Body of pancreas (tissue), 4 donors: ENCODE measurements around the gene PAGE5.

Experiments used
- POLR2A ChIP-seq, 3 donors: fragments of 450-650 bp; IDR thresholded peaks; one replicate each; pipeline ENCODE4 v1.6.1; 2016; ENCODE audit warnings: antibody characterized with exemption in 3 of 3, mild to moderate bottlenecking in 2 of 3
- TF ChIP-seq, protein P1 (sequence below), 7 experiments: fragments of 450-650 bp in 4 of 7; fragments of 200-600 bp in 3 of 7; sonication (generic) in 3 of 7; IDR thresholded peaks; one replicate each; pipeline ENCODE4 v1.5.1; 2016 to 2019; ENCODE audit warnings: antibody characterized with exemption in 7 of 7

DNA sequence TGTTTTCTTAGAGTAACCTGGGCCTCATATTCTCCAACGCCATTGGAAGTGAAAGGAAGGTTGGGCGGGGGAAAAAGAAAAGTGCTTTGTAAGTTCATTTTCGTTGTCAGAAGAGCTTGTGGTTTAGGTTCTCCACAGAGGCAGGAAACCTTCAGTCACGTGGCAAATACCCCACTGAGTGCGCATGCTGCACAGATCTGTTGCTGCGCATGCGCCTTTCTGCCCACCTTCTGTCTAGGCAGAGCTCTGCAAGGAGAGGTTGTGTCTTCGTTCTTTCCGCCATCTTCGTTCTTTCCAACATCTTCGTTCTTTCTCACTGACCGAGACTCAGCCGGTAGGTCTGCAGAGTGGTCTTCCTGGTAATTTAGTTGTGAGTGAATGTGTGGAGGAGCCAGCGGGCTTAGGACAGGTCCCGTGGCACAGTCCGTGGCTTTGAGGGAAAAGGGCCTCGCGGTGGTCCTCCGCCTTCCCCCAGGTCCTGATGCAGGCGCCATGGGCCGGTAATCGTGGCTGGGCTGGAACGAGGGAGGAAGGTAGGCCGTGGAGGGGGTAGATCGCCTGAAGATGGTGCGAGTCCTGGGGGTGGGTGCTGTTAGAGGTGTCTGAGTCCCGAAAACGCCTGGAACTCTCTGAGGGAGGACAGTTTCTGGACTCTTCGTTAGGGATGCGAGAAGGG, at the start of gene PAGE5:
- TF ChIP-seq, protein P1, sequence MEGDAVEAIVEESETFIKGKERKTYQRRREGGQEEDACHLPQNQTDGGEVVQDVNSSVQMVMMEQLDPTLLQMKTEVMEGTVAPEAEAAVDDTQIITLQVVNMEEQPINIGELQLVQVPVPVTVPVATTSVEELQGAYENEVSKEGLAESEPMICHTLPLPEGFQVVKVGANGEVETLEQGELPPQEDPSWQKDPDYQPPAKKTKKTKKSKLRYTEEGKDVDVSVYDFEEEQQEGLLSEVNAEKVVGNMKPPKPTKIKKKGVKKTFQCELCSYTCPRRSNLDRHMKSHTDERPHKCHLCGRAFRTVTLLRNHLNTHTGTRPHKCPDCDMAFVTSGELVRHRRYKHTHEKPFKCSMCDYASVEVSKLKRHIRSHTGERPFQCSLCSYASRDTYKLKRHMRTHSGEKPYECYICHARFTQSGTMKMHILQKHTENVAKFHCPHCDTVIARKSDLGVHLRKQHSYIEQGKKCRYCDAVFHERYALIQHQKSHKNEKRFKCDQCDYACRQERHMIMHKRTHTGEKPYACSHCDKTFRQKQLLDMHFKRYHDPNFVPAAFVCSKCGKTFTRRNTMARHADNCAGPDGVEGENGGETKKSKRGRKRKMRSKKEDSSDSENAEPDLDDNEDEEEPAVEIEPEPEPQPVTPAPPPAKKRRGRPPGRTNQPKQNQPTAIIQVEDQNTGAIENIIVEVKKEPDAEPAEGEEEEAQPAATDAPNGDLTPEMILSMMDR (IDR thresholded peaks at IDR 0.05), result no peak
- no peak for TF ChIP-seq POLR2A (IDR thresholded peaks at IDR 0.05)
